H9 (cell line): ENCODE measurements around the gene C16orf74. TPM values are rescaled to one million over a fixed set of nuclear protein-coding genes. Genes with fewer than 3 reads are reported as not detected.

Experiments
- DNase-seq: peaks from one replicate; pipeline ENCODE4 v3.0.0-alpha.2; 2017
- H2AFZ ChIP-seq: one replicate; pipeline ENCODE4 v1.6.1; 2013; ENCODE audit warnings: mild to moderate bottlenecking, low read length, control low read depth, moderate library complexity
- H2AK5ac ChIP-seq: 2 replicates; pipeline ENCODE4 v1.6.1; 2013; ENCODE audit warnings: low read length, control low read depth, mixed read lengths; ENCODE audit not compliant: insufficient read length
- H2BK120ac ChIP-seq: one replicate; pipeline ENCODE4 v1.6.1; 2013; ENCODE audit warnings: low read depth, mild to moderate bottlenecking, low read length, control low read depth, inconsistent platforms; ENCODE audit not compliant: poor library complexity, severe bottlenecking
- H2BK12ac ChIP-seq: 2 replicates; pipeline ENCODE4 v1.6.1; 2013; ENCODE audit warnings: low read length, control low read depth, mixed read lengths, low read depth; ENCODE audit not compliant: insufficient read length
- H2BK15ac ChIP-seq: 2 replicates; pipeline ENCODE4 v1.6.1; 2013; ENCODE audit warnings: low read depth, low read length, control low read depth
- H2BK20ac ChIP-seq: one replicate; pipeline ENCODE4 v1.6.1; 2013; ENCODE audit warnings: low read depth, mild to moderate bottlenecking, low read length, control low read depth, inconsistent platforms; ENCODE audit not compliant: poor library complexity, severe bottlenecking
- H2BK5ac ChIP-seq: 2 replicates; pipeline ENCODE4 v1.6.1; 2013; ENCODE audit warnings: low read length, control low read depth, mixed read lengths; ENCODE audit not compliant: insufficient read length
- H3K14ac ChIP-seq: 2 replicates; pipeline ENCODE4 v1.6.1; 2013; ENCODE audit warnings: low read length, control low read depth; ENCODE audit not compliant: insufficient read depth
- H3K18ac ChIP-seq: 2 replicates; pipeline ENCODE4 v1.6.1; 2013; ENCODE audit warnings: low read depth, mild to moderate bottlenecking, mixed read lengths, low read length, control low read depth; ENCODE audit not compliant: insufficient read length
- H3K23ac ChIP-seq: 2 replicates; pipeline ENCODE4 v1.6.1; 2013; ENCODE audit warnings: low read length, control low read depth, mixed read lengths, low read depth; ENCODE audit not compliant: insufficient read length
- H3K23me2 ChIP-seq: 2 replicates; pipeline ENCODE4 v1.6.1; 2013; ENCODE audit warnings: low read depth, mild to moderate bottlenecking, mixed read lengths, low read length, control low read depth; ENCODE audit not compliant: insufficient read length, poor library complexity, severe bottlenecking
- H3K27ac ChIP-seq: 2 replicates; pipeline ENCODE4 v1.5.1; 2013; ENCODE audit warnings: low read length, control low read depth, mixed read lengths, low read depth; ENCODE audit not compliant: insufficient read length
- H3K27me3 ChIP-seq: 2 replicates; pipeline ENCODE4 v1.6.1; 2013; ENCODE audit warnings: low read length, control low read depth, inconsistent platforms; ENCODE audit not compliant: insufficient read depth
- H3K4ac ChIP-seq: 2 replicates; pipeline ENCODE4 v1.6.1; 2013; ENCODE audit warnings: low read depth, mild to moderate bottlenecking, control low read depth, inconsistent platforms, low read length, moderate library complexity
- H3K4me1 ChIP-seq: 2 replicates; pipeline ENCODE4 v1.6.1; 2013; ENCODE audit warnings: low read length, control low read depth, inconsistent platforms; ENCODE audit not compliant: insufficient read depth
- H3K4me2 ChIP-seq: 2 replicates; pipeline ENCODE4 v1.6.1; 2013; ENCODE audit warnings: low read length, control low read depth, mixed read lengths; ENCODE audit not compliant: insufficient read length, insufficient read depth
- H3K56ac ChIP-seq: 2 replicates; pipeline ENCODE4 v1.6.1; 2013; ENCODE audit warnings: low read depth, mild to moderate bottlenecking, mixed read lengths, low read length, control low read depth; ENCODE audit not compliant: insufficient read length
- H3K79me1 ChIP-seq: 2 replicates; pipeline ENCODE4 v1.6.1; 2013; ENCODE audit warnings: low read depth, mild to moderate bottlenecking, moderate library complexity, low read length, control low read depth, inconsistent platforms; ENCODE audit not compliant: insufficient read depth, poor library complexity, severe bottlenecking
- H3K79me2 ChIP-seq: 2 replicates; pipeline ENCODE4 v1.6.1; 2013; ENCODE audit warnings: low read length, control low read depth, inconsistent platforms; ENCODE audit not compliant: insufficient read depth
- H3K9ac ChIP-seq: 2 replicates; pipeline ENCODE4 v1.6.1; 2013; ENCODE audit warnings: low read length, control low read depth, mixed read lengths; ENCODE audit not compliant: insufficient read length; ENCODE audit errors: extremely low read depth
- H3K9me3 ChIP-seq: one replicate; pipeline ENCODE4 v1.6.1; 2013; ENCODE audit warnings: low read depth, low read length, inconsistent platforms; ENCODE audit not compliant: control insufficient read depth
- H3T11ph ChIP-seq: one replicate; pipeline ENCODE4 v1.6.1; 2013; ENCODE audit warnings: mild to moderate bottlenecking, low read length, control low read depth, inconsistent platforms
- H4K20me1 ChIP-seq: one replicate; pipeline ENCODE4 v1.6.1; 2013; ENCODE audit not compliant: control insufficient read depth, insufficient read length, insufficient read depth
- H4K5ac ChIP-seq: 2 replicates; pipeline ENCODE4 v1.6.1; 2013; ENCODE audit warnings: low read depth, mild to moderate bottlenecking, mixed read lengths, low read length, control low read depth; ENCODE audit not compliant: insufficient read length
- H4K8ac ChIP-seq: replicated peaks from 2 replicates; pipeline ENCODE4 v1.6.1; 2013; ENCODE audit warnings: low read length, control low read depth, mixed read lengths, low read depth; ENCODE audit not compliant: insufficient read length
- H4K91ac ChIP-seq: 2 replicates; pipeline ENCODE4 v1.6.1; 2013; ENCODE audit warnings: low read depth, mild to moderate bottlenecking, moderate library complexity, mixed read lengths, low read length, control low read depth; ENCODE audit not compliant: insufficient read length
- H3K27ac Mint-ChIP-seq, 3 experiments: 2 replicates in 2 of 3; 3 replicates in 1 of 3; pipeline ENCODE4 v1.8.0; 2020 to 2021; ENCODE audit warnings: mixed read lengths in 3 of 3, mild to moderate bottlenecking in 1 of 3, moderate library complexity in 1 of 3
- H3K27me3 Mint-ChIP-seq: 2 replicates; pipeline ENCODE4 v1.8.0; 2021; ENCODE audit warnings: low read depth, mild to moderate bottlenecking, moderate library complexity, mixed read lengths
- H3K36me3 Mint-ChIP-seq, 3 experiments: 2 replicates in 2 of 3; 3 replicates in 1 of 3; pipeline ENCODE4 v1.8.0; 2020 to 2021; ENCODE audit warnings: low read depth in 3 of 3, mixed read lengths in 3 of 3; ENCODE audit not compliant: insufficient read depth in 1 of 3
- H3K4me1 Mint-ChIP-seq, 2 experiments: 2 replicates each; pipeline ENCODE4 v1.8.0; 2020; ENCODE audit warnings: mixed read lengths in 2 of 2
- H3K4me3 Mint-ChIP-seq, 2 experiments: 2 replicates in 1 of 2; 3 replicates in 1 of 2; pipeline ENCODE4 v1.8.0; 2020 to 2021; ENCODE audit warnings: mild to moderate bottlenecking in 2 of 2, mixed read lengths in 2 of 2, moderate library complexity in 1 of 2
- H3K9me3 Mint-ChIP-seq, 2 experiments: 2 replicates in 1 of 2; 3 replicates in 1 of 2; pipeline ENCODE4 v1.8.0; 2020; ENCODE audit warnings: mild to moderate bottlenecking in 2 of 2, mixed read lengths in 2 of 2, moderate library complexity in 1 of 2
- WGBS: extraction: QIAGEN DNeasy Blood & Tissue Kit; methylation state at CpG from one replicate; pipeline ENCODE4 v1.1.7; 2013; ENCODE audit warnings: missing lambda C conversion rate, low lambda C conversion rate, mixed read lengths; ENCODE audit not compliant: insufficient read length; ENCODE audit errors: extremely low coverage; 5-methylcytosine and 5-hydroxymethylcytosine counted together
- total RNA-seq: library from RNA; stranded (reverse); gene quantifications from 2 replicates; pipeline ENCODE4 v1.2.1, GENCODE V29; 2021
- TF ChIP-seq, protein P1 (sequence below): fragments of 200-600 bp; sonication (generic); conservative IDR thresholded peaks from 3 replicates; pipeline ENCODE4 v1.8.0; 2021; ENCODE audit warnings: antibody characterized with exemption, mild to moderate bottlenecking

Gene C16orf74
- total RNA-seq, 1 experiment from 2014 or later, result 5.6 TPM

- no peak overlapping the region for H2BK5ac ChIP-seq
Measured at GRCh38 chr16:85698459-85698891, 52.4 kb downstream of the C16orf74 start.

More at GRCh38 chr16:85698459-85698891, 52.4 kb downstream of the C16orf74 start:
- Mint-ChIP-seq H3K4me3 (no peak overlapping the region), H3K4me1 (peaks cover 9 to 14% of the 10 kb centered on the region in 2 experiments), H3K27ac (no peak overlapping the region), H3K9me3 (no peaks in the 10 kb centered on the region; a peak in 1 of 5 replicates), H3K36me3 (no peaks in the 10 kb centered on the region), H3K27me3 (peaks cover 26% of the 10 kb centered on the region)
- H3K9ac ChIP-seq, result no peak overlapping the region
- no peak overlapping the region for H4K8ac ChIP-seq
- H2AFZ ChIP-seq, result no peak overlapping the region
- H3K79me2 ChIP-seq, result no peaks in the 10 kb centered on the region
- H4K5ac ChIP-seq, result no peak overlapping the region
- H4K91ac ChIP-seq, result no peak overlapping the region
- TF ChIP-seq, protein P1, sequence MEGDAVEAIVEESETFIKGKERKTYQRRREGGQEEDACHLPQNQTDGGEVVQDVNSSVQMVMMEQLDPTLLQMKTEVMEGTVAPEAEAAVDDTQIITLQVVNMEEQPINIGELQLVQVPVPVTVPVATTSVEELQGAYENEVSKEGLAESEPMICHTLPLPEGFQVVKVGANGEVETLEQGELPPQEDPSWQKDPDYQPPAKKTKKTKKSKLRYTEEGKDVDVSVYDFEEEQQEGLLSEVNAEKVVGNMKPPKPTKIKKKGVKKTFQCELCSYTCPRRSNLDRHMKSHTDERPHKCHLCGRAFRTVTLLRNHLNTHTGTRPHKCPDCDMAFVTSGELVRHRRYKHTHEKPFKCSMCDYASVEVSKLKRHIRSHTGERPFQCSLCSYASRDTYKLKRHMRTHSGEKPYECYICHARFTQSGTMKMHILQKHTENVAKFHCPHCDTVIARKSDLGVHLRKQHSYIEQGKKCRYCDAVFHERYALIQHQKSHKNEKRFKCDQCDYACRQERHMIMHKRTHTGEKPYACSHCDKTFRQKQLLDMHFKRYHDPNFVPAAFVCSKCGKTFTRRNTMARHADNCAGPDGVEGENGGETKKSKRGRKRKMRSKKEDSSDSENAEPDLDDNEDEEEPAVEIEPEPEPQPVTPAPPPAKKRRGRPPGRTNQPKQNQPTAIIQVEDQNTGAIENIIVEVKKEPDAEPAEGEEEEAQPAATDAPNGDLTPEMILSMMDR, result no peak
- H3K56ac ChIP-seq, result no peak overlapping the region
- no peak overlapping the region for H2AK5ac ChIP-seq
- H3K14ac ChIP-seq, result no peak overlapping the region
- no peaks in the 10 kb centered on the region for H3K79me1 ChIP-seq
- no CpG with 5 or more reads among the region's 7 CpGs for WGBS
- DNase-seq, result no peak
- H3K23ac ChIP-seq, result no peak overlapping the region
- no peak overlapping the region for H3T11ph ChIP-seq
- no peak overlapping the region for H2BK120ac ChIP-seq
- H3K27me3 ChIP-seq, result no peaks in the 10 kb centered on the region
- H4K20me1 ChIP-seq, result no peaks in the 10 kb centered on the region
- no peak overlapping the region for H2BK12ac ChIP-seq
- H2BK15ac ChIP-seq, result no peak overlapping the region
- peaks cover 3% of the 10 kb centered on the region; the same call in 1 of the 2 replicates for H3K4me1 ChIP-seq
- H3K18ac ChIP-seq, result no peak overlapping the region
- H2BK20ac ChIP-seq, result no peak overlapping the region
- no peaks in the 10 kb centered on the region for H3K9me3 ChIP-seq
- no peak overlapping the region for H3K27ac ChIP-seq
- H3K23me2 ChIP-seq, result peaks cover 4% of the 10 kb centered on the region
- H3K4me2 ChIP-seq, result no peak overlapping the region
- no peak overlapping the region for H3K4ac ChIP-seq
